GM13976 (cell line): ENCODE measurements around the gene LRMDA.

Source experiments
- DNase-seq: peaks from one replicate; pipeline ENCODE4 v3.0.0; 2012; ENCODE audit warnings: low spot score
- CTCF ChIP-seq: IDR thresholded peaks from 2 replicates; pipeline ENCODE4 v1.5.1; 2012; ENCODE audit warnings: borderline replicate concordance, mild to moderate bottlenecking; ENCODE audit not compliant: insufficient read depth; ENCODE audit errors: extremely low read depth, missing control alignments, control extremely low read depth
- in situ Hi-C: fragments of 300-500 bp; cut with MboI; formaldehyde crosslinking; loops from one replicate; pipeline ENCODE4 v1.12.0; 2022; ENCODE audit warnings: low sequenced_read_pairs, mixed read lengths, inconsistent platforms; ENCODE audit not compliant: unreplicated experiment

The LRMDA gene

DNA sequence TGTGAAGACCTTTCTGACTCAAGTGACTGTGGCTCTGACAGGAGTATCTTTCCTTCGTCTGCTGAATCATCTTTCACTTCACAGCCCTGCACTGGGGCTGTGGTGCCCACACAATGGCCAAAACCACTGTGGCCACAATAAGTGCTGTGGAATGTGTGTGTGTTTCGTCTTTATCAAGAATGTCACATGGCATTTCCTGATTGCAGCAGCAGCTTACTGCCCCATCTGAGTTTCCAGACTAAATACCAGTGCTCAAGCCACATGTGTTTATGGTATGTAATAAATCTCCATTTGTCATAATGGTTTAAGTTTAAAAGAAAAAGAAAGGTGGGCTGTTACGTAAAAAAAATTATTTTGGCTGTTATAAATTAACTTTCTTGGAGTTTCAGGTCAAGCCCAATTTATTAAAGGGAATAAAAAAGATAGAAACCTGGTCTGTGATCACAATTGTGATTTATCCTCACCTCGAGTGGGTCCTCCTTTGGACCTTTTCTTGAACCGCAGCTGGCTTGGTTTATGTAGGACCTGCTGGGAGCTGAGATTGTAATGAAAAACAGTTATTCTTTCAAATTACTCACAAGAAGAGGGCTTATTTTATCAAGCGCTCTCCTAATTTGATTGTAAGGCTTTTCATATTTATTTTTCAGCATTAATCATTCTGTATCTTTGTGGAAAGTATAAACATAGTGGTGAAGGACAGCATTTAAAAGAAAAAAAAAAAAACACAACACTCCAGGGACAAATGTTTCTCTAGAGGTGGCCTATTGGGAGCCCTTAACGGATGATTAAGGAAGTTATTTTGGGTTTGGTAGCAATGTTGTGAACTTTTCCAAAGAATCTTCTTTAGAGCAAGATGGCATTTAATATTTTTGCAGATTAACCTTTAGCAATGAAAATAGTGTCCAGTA lies 116.2 kb downstream of the LRMDA start:
- in situ Hi-C loops = no loop called here
- TF ChIP-seq CTCF = no peak
- DNase-seq = no peak

DNA sequence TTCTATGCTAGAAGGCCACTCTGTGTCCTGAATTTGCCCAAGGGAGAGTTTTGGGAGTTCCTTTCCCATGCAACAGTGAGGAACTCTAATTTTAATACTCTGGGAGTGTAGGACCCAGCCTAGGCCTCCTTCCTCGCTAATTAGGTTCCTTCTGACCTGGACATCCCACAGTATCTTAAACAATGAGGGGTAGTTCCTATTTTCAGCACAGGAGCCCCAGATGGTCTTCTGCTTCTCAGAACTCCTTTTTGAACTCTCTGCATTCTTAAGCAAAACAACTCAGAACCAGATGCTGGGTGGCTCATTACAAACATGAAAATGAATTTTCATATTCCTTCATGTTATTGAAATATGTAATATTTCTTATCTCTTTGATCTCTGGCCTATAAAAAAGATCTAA lies 116.9 kb downstream of the LRMDA start:
- in situ Hi-C loops = no loop called here
- DNase-seq = no peak
- no peak for TF ChIP-seq CTCF

DNA sequence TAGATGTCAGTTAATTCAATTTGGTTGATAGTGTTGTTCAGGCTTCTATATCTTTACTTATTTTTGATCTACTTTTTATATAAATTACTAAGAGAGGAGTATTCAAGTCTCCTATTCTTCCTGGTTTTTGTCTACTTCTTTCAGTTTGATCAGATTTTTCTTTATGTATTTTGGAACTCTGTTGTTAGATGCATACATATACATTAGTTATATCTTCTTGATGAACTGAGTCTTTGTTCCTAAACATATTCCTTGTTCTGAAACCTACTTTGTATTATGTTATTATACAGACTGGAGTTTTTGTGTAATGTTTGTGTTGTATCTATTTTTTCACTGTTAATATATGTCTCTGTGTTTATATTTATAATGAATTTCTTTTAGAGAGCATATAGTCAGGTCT lies 118.8 kb downstream of the LRMDA start:
- DNase-seq = no peak
- TF ChIP-seq CTCF = no peak
- in situ Hi-C loops = no loop called here

- DNase-seq = no peak
- in situ Hi-C loops = no loop called here
- no peak for TF ChIP-seq CTCF
Measured at GRCh38 chr10:75552171-75552570, 120.7 kb downstream of the LRMDA start.

- no peak for TF ChIP-seq CTCF
- DNase-seq = no peak
- in situ Hi-C loops = no loop called here
Measured at GRCh38 chr10:75553550-75553949, 122.1 kb downstream of the LRMDA start.

- in situ Hi-C loops = no loop called here
- DNase-seq = no peak
Measured at GRCh38 chr10:75555323-75555722, 123.9 kb downstream of the LRMDA start.

More at GRCh38 chr10:75555323-75555722, 123.9 kb downstream of the LRMDA start:
- no peak for TF ChIP-seq CTCF
